Cardiac fibroblast (primary cell): ENCODE measurements around the gene RPH3AL.
"Not testable (repeated sequence)": the region's sequence is repeated elsewhere in the genome, so short reads cannot be mapped to it uniquely, and the experiment has no call there.

ENCODE experiments used
- DNase-seq, 2 donors: peaks; one replicate each; pipeline versions ENCODE4 v3.0.0 to v3.0.0-alpha.2; 2010; ENCODE audit warnings: low read depth in 2 of 2
- H3K4me3 ChIP-seq, 2 donors: replicated peaks in 1 of 2; 1 replicate in 1 of 2; 2 replicates in 1 of 2; pipeline ENCODE4 v1.5.1; 2011; ENCODE audit warnings: low read depth in 2 of 2, low read length in 2 of 2, mild to moderate bottlenecking in 2 of 2, moderate library complexity in 1 of 2
- CTCF ChIP-seq: IDR thresholded peaks from one replicate; pipeline ENCODE4 v1.5.1; 2011; ENCODE audit warnings: low read depth, mild to moderate bottlenecking, low read length, inconsistent platforms

Gene RPH3AL

DNA sequence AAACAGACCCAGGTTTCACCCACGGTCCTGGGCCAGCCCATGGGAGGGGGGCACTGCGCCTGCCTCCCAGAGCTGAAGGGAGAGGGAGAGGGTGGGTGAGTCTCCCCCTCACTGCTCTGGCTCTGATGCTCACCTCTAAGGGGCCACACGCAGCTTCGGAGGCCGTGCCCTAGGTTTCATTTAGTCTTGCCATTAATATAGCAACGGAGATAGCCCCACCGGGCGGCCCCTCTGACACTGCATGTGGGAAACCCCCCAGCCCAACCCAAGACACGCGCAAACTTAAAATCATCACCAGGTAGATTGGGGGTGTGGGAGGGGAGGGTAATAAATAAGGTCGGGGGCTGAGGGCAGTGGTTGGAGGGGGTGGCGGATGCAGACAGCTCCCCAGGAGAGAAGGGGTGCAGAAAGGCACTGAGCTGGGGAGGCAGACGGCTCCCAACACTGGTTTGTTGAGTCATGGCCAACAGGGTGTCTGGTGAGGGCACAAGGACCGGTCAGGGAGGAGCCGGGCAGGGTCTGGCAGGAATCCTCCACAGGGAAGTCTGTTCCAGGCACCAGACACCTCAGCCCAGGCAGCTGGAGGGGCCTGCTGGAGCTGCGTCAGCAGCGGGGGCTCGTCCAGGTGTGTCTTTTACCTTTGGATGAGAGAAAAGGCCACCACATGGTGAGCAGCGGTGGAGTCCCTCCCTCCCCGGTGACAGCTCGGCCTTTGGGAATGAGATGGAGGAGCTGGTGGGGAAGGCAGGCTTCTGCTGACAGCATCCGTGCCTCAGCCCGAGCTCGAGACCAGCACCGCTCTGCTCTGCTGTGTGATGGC, 139.1 kb downstream of the RPH3AL start:
- no peak for TF ChIP-seq CTCF
- DNase-seq = no peak
- no peak overlapping the region for H3K4me3 ChIP-seq

GRCh38 chr17:210402-210801, 142.2 kb downstream of the RPH3AL start:
- TF ChIP-seq CTCF = no peak
- DNase-seq = no peak

GRCh38 chr17:208429-208828, 144.2 kb downstream of the RPH3AL start:
- no peak for TF ChIP-seq CTCF
- no peak overlapping the region for H3K4me3 ChIP-seq
- DNase-seq = no peak

More at GRCh38 chr17:210402-210801, 142.2 kb downstream of the RPH3AL start:
- H3K4me3 ChIP-seq = no peak overlapping the region

- H3K4me3 ChIP-seq = no peak overlapping the region
- no peak for TF ChIP-seq CTCF
- no peak for DNase-seq
Observed at GRCh38 chr17:207775-208174, 144.8 kb downstream of the RPH3AL start.

- no peak for DNase-seq
- no peak for TF ChIP-seq CTCF
- H3K4me3 ChIP-seq = no peak overlapping the region
Observed at GRCh38 chr17:206941-207560, 145.6 kb downstream of the RPH3AL start.

DNA sequence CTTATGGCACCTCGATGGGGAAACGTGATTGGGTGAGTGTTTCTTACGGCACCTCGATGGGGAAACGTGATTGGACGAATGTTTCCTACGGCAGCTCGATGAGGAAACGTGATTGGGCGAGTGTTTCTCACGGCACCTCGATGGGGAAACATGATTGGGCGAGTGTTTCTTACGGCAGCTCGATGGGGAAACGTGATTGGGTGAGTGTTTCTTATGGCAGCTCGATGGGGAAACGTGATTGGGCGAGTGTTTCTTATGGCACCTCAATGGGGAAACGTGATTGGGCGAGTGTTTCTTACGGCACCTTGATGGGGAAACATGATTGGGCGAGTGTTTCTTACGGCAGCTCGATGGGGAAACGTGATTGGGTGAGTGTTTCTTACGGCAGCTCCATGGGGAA, 146.1 kb downstream of the RPH3AL start:
- DNase-seq, H3K4me3 ChIP-seq: not testable (repeated sequence)

DNA sequence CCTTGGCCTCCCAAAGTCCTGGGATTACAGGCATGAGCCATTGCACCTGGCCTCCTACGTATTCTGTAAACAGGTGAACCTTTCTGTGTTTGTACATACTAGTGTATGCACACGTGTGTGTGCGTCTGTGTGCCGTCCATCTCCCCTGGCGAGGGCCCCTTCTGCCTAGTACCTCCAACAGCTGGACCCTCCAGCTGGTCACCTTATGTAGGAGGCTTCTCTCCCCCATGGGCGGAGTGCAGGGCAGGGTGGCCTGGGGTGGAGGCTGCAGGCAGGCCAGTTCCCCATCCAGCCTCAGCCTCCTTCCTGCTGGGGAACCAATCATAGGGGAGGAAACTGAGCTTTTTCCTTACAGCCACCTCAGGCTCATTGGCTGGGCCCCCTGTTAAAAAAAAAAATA, 146.8 kb downstream of the RPH3AL start:
- no peak overlapping the region for H3K4me3 ChIP-seq
- DNase-seq = no peak
- no peak for TF ChIP-seq CTCF
